Measurements from ENCODE around the gene CYBA. TPM values are rescaled to one million over a fixed set of nuclear protein-coding genes. Genes with fewer than 3 reads are reported as not detected.

The CYBA gene
- polyA plus RNA-seq, 1 donor: 52.9 TPM

GRCh38 chr16:88628512-88628974, 22.3 kb downstream of the CYBA start:
- no peak for DNase-seq

- DNase-seq: no peak
These were observed 23.1 kb downstream of the CYBA start for GRCh38 chr16:88627531-88628411.

GRCh38 chr16:88626646-88627045, 24.2 kb downstream of the CYBA start:
- DNase-seq: no peak

GRCh38 chr16:88624977-88625576, 25.8 kb downstream of the CYBA start:
- DNase-seq: no peak

- DNase-seq: no peak
These were observed 26.4 kb downstream of the CYBA start for GRCh38 chr16:88624481-88624880.

- no peak for DNase-seq
These were observed 27.0 kb downstream of the CYBA start for GRCh38 chr16:88623858-88624257.

- DNase-seq: no peak
These were observed 28.0 kb downstream of the CYBA start for GRCh38 chr16:88622866-88623265.

GRCh38 chr16:88622125-88622524, 28.7 kb downstream of the CYBA start:
- no peak for DNase-seq

- DNase-seq: no peak
These were observed 30.7 kb downstream of the CYBA start for GRCh38 chr16:88619859-88620815.

GRCh38 chr16:88618956-88619667, 31.7 kb downstream of the CYBA start:
- no peak for DNase-seq

GRCh38 chr16:88618182-88618955, 32.5 kb downstream of the CYBA start:
- DNase-seq: no peak

GRCh38 chr16:88617268-88618031, 33.4 kb downstream of the CYBA start:
- no peak for DNase-seq

GRCh38 chr16:88616736-88617135, 34.1 kb downstream of the CYBA start:
- DNase-seq: no peak

GRCh38 chr16:88616320-88616719, 34.5 kb downstream of the CYBA start:
- no peak for DNase-seq

GRCh38 chr16:88614818-88615580, 35.9 kb downstream of the CYBA start:
- DNase-seq: no peak

GRCh38 chr16:88613911-88614817, 36.7 kb downstream of the CYBA start:
- no peak for DNase-seq

- no peak for DNase-seq
These were observed 37.6 kb downstream of the CYBA start for GRCh38 chr16:88613293-88613692.

Data from hindlimb muscle (tissue), 1 donor.